Hindlimb muscle (tissue), 1 donor: ENCODE measurements around the gene ANKRD17. TPM values are rescaled to one million over a fixed set of nuclear protein-coding genes. Genes with fewer than 3 reads are reported as not detected.
"Not testable (repeated sequence)": the region's sequence is repeated elsewhere in the genome, so short reads cannot be mapped to it uniquely, and the experiment has no call there.

Source experiments
- DNase-seq: peaks from one replicate; pipeline ENCODE4 v3.0.0-alpha.2; 2013
- polyA plus RNA-seq: library from polyadenylated mRNA; unstranded; fragments of 120-200 nt; gene quantifications from one replicate; pipeline ENCODE4 v1.2.1, GENCODE V29; 2013; ENCODE audit not compliant: insufficient read length

The ANKRD17 gene
- polyA plus RNA-seq, 1 donor, result 48.1 TPM

- no peak for DNase-seq
Observed at GRCh38 chr4:73248416-73248815, 10.2 kb downstream of the ANKRD17 start.

GRCh38 chr4:73247100-73247499, 11.5 kb downstream of the ANKRD17 start:
- DNase-seq, result no peak

- no peak for DNase-seq
Observed at GRCh38 chr4:73245955-73246354, 12.6 kb downstream of the ANKRD17 start.

GRCh38 chr4:73244945-73245601, 13.5 kb downstream of the ANKRD17 start:
- DNase-seq, result no peak

GRCh38 chr4:73237044-73237443, 21.6 kb downstream of the ANKRD17 start:
- no peak for DNase-seq

GRCh38 chr4:73236151-73236550, 22.4 kb downstream of the ANKRD17 start:
- no peak for DNase-seq

GRCh38 chr4:73234712-73235111, 23.9 kb downstream of the ANKRD17 start:
- DNase-seq, result no peak

- no peak for DNase-seq
Observed at GRCh38 chr4:73231518-73232487, 26.8 kb downstream of the ANKRD17 start.

- no peak for DNase-seq
Observed at GRCh38 chr4:73230865-73231517, 27.6 kb downstream of the ANKRD17 start.

- DNase-seq, result not testable (repeated sequence)
Observed at GRCh38 chr4:73228800-73229199, 29.8 kb downstream of the ANKRD17 start.

GRCh38 chr4:73224886-73225285, 33.7 kb downstream of the ANKRD17 start:
- no peak for DNase-seq

GRCh38 chr4:73223258-73223650, 35.3 kb downstream of the ANKRD17 start:
- no peak for DNase-seq

GRCh38 chr4:73222466-73223257, 35.9 kb downstream of the ANKRD17 start:
- DNase-seq, result peak; percentile 88

GRCh38 chr4:73221734-73222133, 36.9 kb downstream of the ANKRD17 start:
- DNase-seq, result no peak

GRCh38 chr4:73220815-73221214, 37.8 kb downstream of the ANKRD17 start:
- no peak for DNase-seq

- DNase-seq, result no peak
Observed at GRCh38 chr4:73213916-73214653, 44.5 kb downstream of the ANKRD17 start.

- no peak for DNase-seq
Observed at GRCh38 chr4:73212982-73213730, 45.4 kb downstream of the ANKRD17 start.

- no peak for DNase-seq
Observed at GRCh38 chr4:73211968-73212367, 46.6 kb downstream of the ANKRD17 start.

- no peak for DNase-seq
Observed at GRCh38 chr4:73208376-73208775, 50.2 kb downstream of the ANKRD17 start.

GRCh38 chr4:73206236-73206635, 52.4 kb downstream of the ANKRD17 start:
- DNase-seq, result no peak

GRCh38 chr4:73205482-73205881, 53.1 kb downstream of the ANKRD17 start:
- no peak for DNase-seq
